Measurements from ENCODE around the gene STX8. TPM values are rescaled to one million over a fixed set of nuclear protein-coding genes. Genes with fewer than 3 reads are reported as not detected.

Gene STX8
- total RNA-seq, 1 experiment from 2014 or later, result 49.0 TPM

- no peak for TF ChIP-seq CTCF (IDR thresholded peaks at IDR 0.05; ENCODE audit: unreplicated experiment)
- DNase-seq (ENCODE audit: unreplicated experiment), result peak; percentile 3
- no peaks in the 10 kb centered on the region for H3K36me3 Mint-ChIP-seq (ENCODE audit: insufficient read depth, unreplicated experiment)
- H3K4me3 Mint-ChIP-seq (ENCODE audit: unreplicated experiment), result no peak overlapping the region
- ChIA-PET POLR2A (no interaction called here), CTCF (no interaction called here)
- no peak overlapping the region for H3K27ac Mint-ChIP-seq (ENCODE audit: low read depth, unreplicated experiment)
- intact Hi-C loops (cut with micrococcal nuclease), result no loop called here
- no peaks in the 10 kb centered on the region for H3K9me3 Mint-ChIP-seq (ENCODE audit: unreplicated experiment)
- no TSS peak for BruUV-seq (replicated peaks)
- no peaks in the 10 kb centered on the region for H3K4me1 Mint-ChIP-seq (ENCODE audit: insufficient read depth, unreplicated experiment)
- H3K27me3 Mint-ChIP-seq (ENCODE audit: insufficient read depth, unreplicated experiment), result no peaks in the 10 kb centered on the region
Measured at GRCh38 chr17:9434642-9435057, 141.0 kb downstream of the STX8 start.

- Mint-ChIP-seq H3K36me3 (ENCODE audit: insufficient read depth, unreplicated experiment) (no peaks in the 10 kb centered on the region), H3K4me1 (ENCODE audit: insufficient read depth, unreplicated experiment) (no peaks in the 10 kb centered on the region), H3K4me3 (ENCODE audit: unreplicated experiment) (no peak overlapping the region), H3K27me3 (ENCODE audit: insufficient read depth, unreplicated experiment) (no peaks in the 10 kb centered on the region), H3K9me3 (ENCODE audit: unreplicated experiment) (no peaks in the 10 kb centered on the region), H3K27ac (ENCODE audit: low read depth, unreplicated experiment) (no peak overlapping the region)
- ChIA-PET CTCF (no interaction called here), POLR2A (no interaction called here)
- no peak for TF ChIP-seq CTCF (IDR thresholded peaks at IDR 0.05; ENCODE audit: unreplicated experiment)
- no peak for DNase-seq (ENCODE audit: unreplicated experiment)
- BruUV-seq (replicated peaks), result no TSS peak
- intact Hi-C loops (cut with micrococcal nuclease), result no loop called here
Measured at GRCh38 chr17:9432934-9433421, 142.6 kb downstream of the STX8 start.

- intact Hi-C loops (cut with micrococcal nuclease), result no loop called here
- no peak for TF ChIP-seq CTCF (IDR thresholded peaks at IDR 0.05; ENCODE audit: unreplicated experiment)
- H3K9me3 Mint-ChIP-seq (ENCODE audit: unreplicated experiment), result no peaks in the 10 kb centered on the region
- BruUV-seq (replicated peaks), result no TSS peak
- no peak overlapping the region for H3K4me3 Mint-ChIP-seq (ENCODE audit: unreplicated experiment)
- H3K36me3 Mint-ChIP-seq (ENCODE audit: insufficient read depth, unreplicated experiment), result no peaks in the 10 kb centered on the region
- ChIA-PET CTCF (no interaction called here), POLR2A (no interaction called here)
- H3K27me3 Mint-ChIP-seq (ENCODE audit: insufficient read depth, unreplicated experiment), result no peaks in the 10 kb centered on the region
- no peak for DNase-seq (ENCODE audit: unreplicated experiment)
- no peak overlapping the region for H3K27ac Mint-ChIP-seq (ENCODE audit: low read depth, unreplicated experiment)
- no peaks in the 10 kb centered on the region for H3K4me1 Mint-ChIP-seq (ENCODE audit: insufficient read depth, unreplicated experiment)
Measured at GRCh38 chr17:9432134-9432885, 143.3 kb downstream of the STX8 start.

GRCh38 chr17:9431620-9432019 is 144.0 kb downstream of the STX8 start:
- Mint-ChIP-seq H3K27me3 (ENCODE audit: insufficient read depth, unreplicated experiment) (no peaks in the 10 kb centered on the region), H3K36me3 (ENCODE audit: insufficient read depth, unreplicated experiment) (no peaks in the 10 kb centered on the region), H3K4me1 (ENCODE audit: insufficient read depth, unreplicated experiment) (no peaks in the 10 kb centered on the region), H3K9me3 (ENCODE audit: unreplicated experiment) (no peaks in the 10 kb centered on the region), H3K4me3 (ENCODE audit: unreplicated experiment) (no peak overlapping the region), H3K27ac (ENCODE audit: low read depth, unreplicated experiment) (no peak overlapping the region)
- POLR2A ChIA-PET, result no interaction called here
- no TSS peak for BruUV-seq (replicated peaks)
- CTCF ChIA-PET, result no interaction called here
- intact Hi-C loops (cut with micrococcal nuclease), result no loop called here
- no peak for DNase-seq (ENCODE audit: unreplicated experiment)
- TF ChIP-seq CTCF (IDR thresholded peaks at IDR 0.05; ENCODE audit: unreplicated experiment), result no peak

Data from MCF 10A (cell line).